B cell (primary cell): ENCODE results near the gene RAB31.

Source experiments
- EZH2 ChIP-seq: IDR thresholded peaks from 2 replicates; pipeline ENCODE4 v1.6.1; 2012; ENCODE audit warnings: borderline replicate concordance, low read depth, mild to moderate bottlenecking, moderate library complexity, low read length; ENCODE audit not compliant: insufficient read depth, poor library complexity, severe bottlenecking
- TF ChIP-seq, protein P1 (sequence below): fragments of 200-600 bp; IDR thresholded peaks from one replicate; pipeline ENCODE4 v1.8.0; 2022; ENCODE audit warnings: antibody characterized with exemption, mild to moderate bottlenecking

DNA sequence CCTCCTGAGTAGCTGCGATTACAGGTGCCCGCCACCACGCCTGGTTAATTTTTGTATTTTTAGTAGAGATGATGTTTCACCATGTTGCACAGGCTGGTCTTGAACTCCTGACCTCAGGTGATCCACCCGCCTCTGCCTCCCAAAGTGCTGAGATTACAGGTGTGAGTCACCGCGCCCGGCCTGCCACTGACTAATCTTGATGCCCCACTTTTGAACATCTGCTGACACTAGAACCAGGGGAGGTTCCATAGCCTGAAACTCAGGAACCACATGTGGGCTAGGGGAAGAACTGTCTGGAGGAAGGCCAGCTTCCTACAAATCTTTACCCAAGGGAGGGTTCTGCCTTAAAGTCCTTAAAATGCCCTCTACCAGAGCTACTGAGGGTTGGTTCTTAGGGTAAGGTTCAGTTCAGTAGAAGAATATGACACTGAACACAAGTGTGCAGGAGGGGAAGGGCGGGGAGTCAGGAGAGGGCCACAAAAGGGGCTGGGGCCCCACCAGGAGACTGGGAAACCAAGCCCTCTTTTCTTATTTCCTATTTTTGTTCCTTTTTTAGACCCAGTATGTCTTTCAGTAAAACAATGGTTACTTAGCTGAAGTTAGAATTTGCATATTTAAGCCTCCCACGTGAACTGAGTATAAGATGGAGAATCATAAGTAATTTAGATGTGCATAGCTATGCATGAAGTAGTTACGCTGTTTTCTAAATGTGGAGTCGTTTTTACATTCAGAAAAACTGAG lies 6.3 kb upstream of the RAB31 start:
- TF ChIP-seq, protein P1, sequence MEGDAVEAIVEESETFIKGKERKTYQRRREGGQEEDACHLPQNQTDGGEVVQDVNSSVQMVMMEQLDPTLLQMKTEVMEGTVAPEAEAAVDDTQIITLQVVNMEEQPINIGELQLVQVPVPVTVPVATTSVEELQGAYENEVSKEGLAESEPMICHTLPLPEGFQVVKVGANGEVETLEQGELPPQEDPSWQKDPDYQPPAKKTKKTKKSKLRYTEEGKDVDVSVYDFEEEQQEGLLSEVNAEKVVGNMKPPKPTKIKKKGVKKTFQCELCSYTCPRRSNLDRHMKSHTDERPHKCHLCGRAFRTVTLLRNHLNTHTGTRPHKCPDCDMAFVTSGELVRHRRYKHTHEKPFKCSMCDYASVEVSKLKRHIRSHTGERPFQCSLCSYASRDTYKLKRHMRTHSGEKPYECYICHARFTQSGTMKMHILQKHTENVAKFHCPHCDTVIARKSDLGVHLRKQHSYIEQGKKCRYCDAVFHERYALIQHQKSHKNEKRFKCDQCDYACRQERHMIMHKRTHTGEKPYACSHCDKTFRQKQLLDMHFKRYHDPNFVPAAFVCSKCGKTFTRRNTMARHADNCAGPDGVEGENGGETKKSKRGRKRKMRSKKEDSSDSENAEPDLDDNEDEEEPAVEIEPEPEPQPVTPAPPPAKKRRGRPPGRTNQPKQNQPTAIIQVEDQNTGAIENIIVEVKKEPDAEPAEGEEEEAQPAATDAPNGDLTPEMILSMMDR = no peak
- TF ChIP-seq EZH2 = no peak
